Mesenchymal stem cell (in vitro differentiated cells and primary cell): ENCODE results near the gene SLC9A3.

Experiments used
- DNase-seq: peaks from one replicate; pipeline ENCODE4 v3.0.0-alpha.2; 2013
- H2AFZ ChIP-seq: one replicate; pipeline ENCODE4 v1.6.1; 2013; ENCODE audit warnings: low read depth, mild to moderate bottlenecking, control low read depth, inconsistent platforms, low read length, moderate library complexity
- H2AK5ac ChIP-seq: 2 replicates; pipeline ENCODE4 v1.6.1; 2013; ENCODE audit warnings: low read length, moderate library complexity, mild to moderate bottlenecking, inconsistent platforms; ENCODE audit not compliant: severe bottlenecking
- H2BK120ac ChIP-seq: one replicate; pipeline ENCODE4 v1.6.1; 2013; ENCODE audit warnings: low read depth, mild to moderate bottlenecking, inconsistent platforms, low read length, moderate library complexity
- H2BK12ac ChIP-seq, 2 experiments: one replicate each; pipeline ENCODE4 v1.6.1; 2013; ENCODE audit warnings: inconsistent platforms in 2 of 2, low read length in 2 of 2, mild to moderate bottlenecking in 2 of 2, moderate library complexity in 2 of 2, control low read depth in 1 of 2
- H2BK15ac ChIP-seq: one replicate; pipeline ENCODE4 v1.6.1; 2013; ENCODE audit warnings: mild to moderate bottlenecking, low read depth, inconsistent platforms; ENCODE audit not compliant: poor library complexity, severe bottlenecking
- H2BK5ac ChIP-seq: 2 replicates; pipeline ENCODE4 v1.6.1; 2013; ENCODE audit warnings: low read depth, mild to moderate bottlenecking, low read length, control low read depth, inconsistent platforms; ENCODE audit not compliant: poor library complexity, severe bottlenecking
- H3K14ac ChIP-seq, 2 experiments: one replicate each; pipeline ENCODE4 v1.6.1; 2013; ENCODE audit warnings: inconsistent platforms in 2 of 2, low read length in 2 of 2, control low read depth in 1 of 2, mild to moderate bottlenecking in 1 of 2, moderate library complexity in 1 of 2
- H3K18ac ChIP-seq, 2 experiments: one replicate each; pipeline ENCODE4 v1.6.1; 2013; ENCODE audit warnings: inconsistent platforms in 2 of 2, low read length in 2 of 2, control low read depth in 1 of 2, low read depth in 1 of 2, mild to moderate bottlenecking in 1 of 2
- H3K23ac ChIP-seq, 2 experiments: one replicate each; pipeline ENCODE4 v1.6.1; 2013; ENCODE audit warnings: inconsistent platforms in 2 of 2, low read length in 2 of 2, mild to moderate bottlenecking in 2 of 2, moderate library complexity in 2 of 2, control low read depth in 1 of 2
- H3K27ac ChIP-seq: 2 replicates; pipeline ENCODE4 v1.5.1; 2013; ENCODE audit warnings: mild to moderate bottlenecking, moderate library complexity, low read length, control low read depth, inconsistent platforms; ENCODE audit not compliant: poor library complexity, severe bottlenecking
- H3K27me3 ChIP-seq, 2 experiments: 2 replicates each; pipeline versions ENCODE4 v1.6.1 to v1.7.0; 2013; ENCODE audit warnings: low read length in 2 of 2, mild to moderate bottlenecking in 2 of 2, moderate library complexity in 2 of 2, control low read depth in 1 of 2, inconsistent platforms in 1 of 2; ENCODE audit not compliant: control insufficient read depth in 1 of 2, insufficient read depth in 1 of 2
- H3K36me3 ChIP-seq, 2 experiments: 2 replicates each; pipeline versions ENCODE4 v1.6.1 to v1.7.0; 2013; ENCODE audit warnings: low read length in 2 of 2, control low read depth in 1 of 2, inconsistent platforms in 1 of 2, low read depth in 1 of 2, mild to moderate bottlenecking in 1 of 2; ENCODE audit not compliant: insufficient read depth in 2 of 2, control insufficient read depth in 1 of 2
- H3K4ac ChIP-seq, 2 experiments: one replicate each; pipeline ENCODE4 v1.6.1; 2013; ENCODE audit warnings: inconsistent platforms in 2 of 2, low read length in 2 of 2, mild to moderate bottlenecking in 2 of 2, moderate library complexity in 2 of 2, control low read depth in 1 of 2, low read depth in 1 of 2
- H3K4me1 ChIP-seq: 2 replicates; pipeline ENCODE4 v1.6.1; 2013; ENCODE audit warnings: low read depth, low read length, control low read depth; ENCODE audit not compliant: control insufficient read depth, insufficient read depth
- H3K4me2 ChIP-seq: 2 replicates; pipeline ENCODE4 v1.6.1; 2013; ENCODE audit warnings: low read length, mild to moderate bottlenecking, inconsistent platforms; ENCODE audit not compliant: poor library complexity, severe bottlenecking
- H3K4me3 ChIP-seq, 2 experiments: 2 replicates each; pipeline versions ENCODE4 v1.5.1 to v1.7.0; 2013; ENCODE audit warnings: low read length in 2 of 2, mild to moderate bottlenecking in 2 of 2, control low read depth in 1 of 2, low read depth in 1 of 2; ENCODE audit not compliant: insufficient read depth in 1 of 2
- H3K79me1 ChIP-seq: replicated peaks from 2 replicates; pipeline ENCODE4 v1.6.1; 2013; ENCODE audit warnings: mild to moderate bottlenecking, control low read depth, low read length, inconsistent platforms; ENCODE audit not compliant: poor library complexity, severe bottlenecking
- H3K9ac ChIP-seq: 2 replicates; pipeline ENCODE4 v1.7.0; 2013; ENCODE audit warnings: mild to moderate bottlenecking, low read length, moderate library complexity
- H3K9me3 ChIP-seq: 2 replicates; pipeline ENCODE4 v1.7.0; 2013; ENCODE audit warnings: mild to moderate bottlenecking, low read length; ENCODE audit not compliant: control insufficient read depth
- H4K8ac ChIP-seq: one replicate; pipeline ENCODE4 v1.6.1; 2013; ENCODE audit warnings: inconsistent platforms, mild to moderate bottlenecking, low read length, moderate library complexity
- H4K91ac ChIP-seq: one replicate; pipeline ENCODE4 v1.6.1; 2013; ENCODE audit warnings: mild to moderate bottlenecking, low read length, inconsistent platforms
- WGBS: methylation state at CpG from one replicate; pipeline ENCODE4 v1.1.7; 2013; ENCODE audit warnings: mixed read lengths; 5-methylcytosine and 5-hydroxymethylcytosine counted together

SLC9A3 gene

DNA sequence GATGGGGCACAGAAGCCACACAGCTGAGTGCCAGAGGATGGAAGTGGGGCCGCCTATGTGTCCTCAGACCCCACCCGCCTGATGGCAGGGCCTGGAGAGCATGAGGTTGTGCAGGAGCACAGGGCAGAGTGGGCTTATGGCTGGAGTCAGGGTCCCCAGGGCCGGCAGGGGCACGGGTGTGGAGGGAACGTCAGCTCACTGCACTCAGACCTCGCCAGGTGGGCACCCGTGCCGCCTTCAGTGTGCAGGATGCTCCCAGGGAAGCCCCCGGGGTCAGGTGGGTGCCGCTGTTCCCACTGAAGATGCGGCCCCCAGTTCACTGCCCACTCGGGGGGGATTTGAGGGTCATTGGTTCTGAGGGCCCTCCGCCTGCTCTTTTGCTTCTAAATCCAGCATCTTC lies 46.4 kb downstream of the SLC9A3 start:
- H3K36me3 ChIP-seq: peaks cover 0 to 11% of the 10 kb centered on the region in 2 experiments
- no peak overlapping the region for H2BK120ac ChIP-seq
- peaks cover 14 to 61% of the 10 kb centered on the region in 2 experiments for H3K27me3 ChIP-seq
- no peaks in the 10 kb centered on the region for H3K9me3 ChIP-seq
- no peak overlapping the region for H3K9ac ChIP-seq
- no peak overlapping the region for H3K4ac ChIP-seq
- H4K91ac ChIP-seq: no peak overlapping the region
- H3K4me2 ChIP-seq: no peak overlapping the region
- no peak overlapping the region for H3K14ac ChIP-seq
- DNase-seq: no peak
- no peak overlapping the region for H2AFZ ChIP-seq
- no peak overlapping the region for H3K4me3 ChIP-seq
- H3K23ac ChIP-seq: no peak overlapping the region
- H3K27ac ChIP-seq: no peak overlapping the region
- H2BK5ac ChIP-seq: no peak overlapping the region
- peaks cover 17% of the 10 kb centered on the region for H3K4me1 ChIP-seq
- no peak overlapping the region for H3K18ac ChIP-seq
- H4K8ac ChIP-seq: no peak overlapping the region
- H2BK15ac ChIP-seq: no peak overlapping the region
- no peak overlapping the region for H2AK5ac ChIP-seq
- peaks cover 15% of the 10 kb centered on the region for H3K79me1 ChIP-seq
- 90% methylated on average over 13 of the region's 13 CpGs for WGBS
- H2BK12ac ChIP-seq: no peak overlapping the region

GRCh38 chr5:477247-477646 lies 47.0 kb downstream of the SLC9A3 start:
- Histone ChIP-seq H4K8ac (no peak overlapping the region), H3K4me1 (peaks cover 19% of the 10 kb centered on the region), H3K36me3 (peaks cover 0 to 11% of the 10 kb centered on the region in 2 experiments), H4K91ac (no peak overlapping the region), H2BK5ac (no peak overlapping the region), H2AFZ (no peak overlapping the region), H3K4me2 (no peak overlapping the region), H3K14ac (no peak overlapping the region), H3K27me3 (peaks cover 14 to 61% of the 10 kb centered on the region in 2 experiments), H2BK12ac (no peak overlapping the region), H3K23ac (no peak overlapping the region), H3K27ac (no peak overlapping the region), H3K4me3 (no peak overlapping the region), H3K79me1 (peaks cover 20% of the 10 kb centered on the region), H2BK15ac (no peak overlapping the region), H3K9ac (no peak overlapping the region), H2AK5ac (no peak overlapping the region), H3K4ac (no peak overlapping the region), H3K18ac (no peak overlapping the region), H2BK120ac (no peak overlapping the region), H3K9me3 (no peaks in the 10 kb centered on the region)
- no peak for DNase-seq
- 93% methylated on average over 19 of the region's 19 CpGs for WGBS

DNA sequence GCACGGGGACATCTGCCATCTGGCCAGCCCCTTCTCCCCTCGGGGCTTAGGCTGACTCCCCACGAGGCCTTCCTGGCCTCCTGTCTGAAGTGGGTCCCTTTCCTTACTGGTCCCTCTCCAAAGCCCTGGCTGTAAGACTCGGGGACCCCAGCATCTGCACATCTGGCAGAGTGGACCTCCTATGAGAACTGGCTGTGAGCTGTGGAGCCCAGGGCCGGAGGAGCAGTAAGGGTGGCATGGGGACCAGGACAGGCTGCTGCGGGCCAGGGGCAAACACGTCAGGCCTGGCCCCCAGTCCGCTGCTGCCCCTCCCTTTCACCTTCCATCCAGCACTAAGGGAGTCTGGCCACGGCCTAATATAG lies 47.5 kb downstream of the SLC9A3 start:
- DNase-seq: no peak
- H3K4ac ChIP-seq: no peak overlapping the region
- no peak overlapping the region for H4K8ac ChIP-seq
- H3K18ac ChIP-seq: no peak overlapping the region
- no peak overlapping the region for H3K4me3 ChIP-seq
- WGBS: 90% methylated on average over 8 of the region's 9 CpGs
- peaks cover 14 to 61% of the 10 kb centered on the region in 2 experiments for H3K27me3 ChIP-seq
- no peak overlapping the region for H3K27ac ChIP-seq
- H3K9me3 ChIP-seq: no peaks in the 10 kb centered on the region
- H2BK120ac ChIP-seq: no peak overlapping the region
- H2BK15ac ChIP-seq: no peak overlapping the region
- H3K79me1 ChIP-seq: peaks cover 22% of the 10 kb centered on the region
- H2BK5ac ChIP-seq: no peak overlapping the region
- no peak overlapping the region for H4K91ac ChIP-seq
- H2AFZ ChIP-seq: no peak overlapping the region
- peaks cover 0 to 11% of the 10 kb centered on the region in 2 experiments for H3K36me3 ChIP-seq
- peaks cover 23% of the 10 kb centered on the region for H3K4me1 ChIP-seq
- H3K4me2 ChIP-seq: no peak overlapping the region
- no peak overlapping the region for H3K9ac ChIP-seq
- H3K23ac ChIP-seq: no peak overlapping the region
- no peak overlapping the region for H2AK5ac ChIP-seq
- no peak overlapping the region for H2BK12ac ChIP-seq
- H3K14ac ChIP-seq: no peak overlapping the region

- Histone ChIP-seq H3K79me1 (peaks cover 23% of the 10 kb centered on the region), H2AFZ (no peak overlapping the region), H3K27me3 (peaks cover 14 to 60% of the 10 kb centered on the region in 2 experiments), H3K4me2 (no peak overlapping the region), H4K91ac (no peak overlapping the region), H2BK12ac (no peak overlapping the region), H3K4me1 (peaks cover 27% of the 10 kb centered on the region), H3K14ac (no peak overlapping the region), H4K8ac (no peak overlapping the region), H3K27ac (no peak overlapping the region), H2BK5ac (no peak overlapping the region), H3K36me3 (peaks cover 2 to 14% of the 10 kb centered on the region in 2 experiments), H3K23ac (no peak overlapping the region), H3K4ac (no peak overlapping the region), H2AK5ac (no peak overlapping the region), H3K18ac (no peak overlapping the region), H3K9me3 (no peaks in the 10 kb centered on the region), H3K9ac (no peak overlapping the region), H2BK15ac (no peak overlapping the region), H3K4me3 (no peak overlapping the region), H2BK120ac (no peak overlapping the region)
- DNase-seq: no peak
- 86% methylated on average over 51 of the region's 51 CpGs for WGBS
Observed at GRCh38 chr5:476102-476813, 48.0 kb downstream of the SLC9A3 start.
